Transverse colon (tissue), 4 donors: ENCODE data around the gene FURIN. TPM values are rescaled to one million over a fixed set of nuclear protein-coding genes. Genes with fewer than 3 reads are reported as not detected.
A peak's percentile ranks its signal among the peaks of the same experiment; 100 is the strongest.

ENCODE experiments used
- DNase-seq: peaks from one replicate; pipeline ENCODE4 v3.0.0-alpha.2; 2019
- H3K27ac ChIP-seq, 4 donors: fragments of 200-600 bp; sonication (generic); 2 replicates each; pipeline ENCODE4 v1.5.1; 2016 to 2018; ENCODE audit warnings: inconsistent platforms in 4 of 4
- H3K27me3 ChIP-seq: fragments of 200-600 bp; sonication (generic); 2 replicates; pipeline ENCODE4 v1.5.1; 2017; ENCODE audit warnings: inconsistent platforms
- H3K36me3 ChIP-seq, 4 donors: fragments of 200-600 bp; sonication (generic); 2 replicates each; pipeline ENCODE4 v1.5.1; 2017 to 2019; ENCODE audit warnings: inconsistent platforms in 4 of 4
- H3K4me1 ChIP-seq, 4 donors: fragments of 200-600 bp; sonication (generic); 2 replicates each; pipeline ENCODE4 v1.5.1; 2017 to 2020; ENCODE audit warnings: inconsistent platforms in 4 of 4
- H3K4me3 ChIP-seq, 4 donors: fragments of 200-600 bp; sonication (generic); 1 replicate in 1 of 4; 2 replicates in 3 of 4; pipeline versions ENCODE4 v1.5.1 to v1.6.1; 2017 to 2019; ENCODE audit warnings: inconsistent platforms in 4 of 4
- H3K9me3 ChIP-seq, 2 donors: fragments of 200-600 bp; sonication (generic); 2 replicates each; pipeline ENCODE4 v1.5.1; 2017 to 2019; ENCODE audit warnings: inconsistent platforms in 2 of 2
- CTCF ChIP-seq, 5 experiments: fragments of 200-600 bp in 3 of 5; fragments of 450-650 bp in 2 of 5; sonication (generic) in 3 of 5; IDR thresholded peaks; 1 replicate in 2 of 5; 2 replicates in 3 of 5; pipeline ENCODE4 v1.5.1; 2016 to 2017; ENCODE audit warnings: antibody characterized with exemption in 5 of 5, inconsistent platforms in 3 of 5, mild to moderate bottlenecking in 2 of 5, moderate library complexity in 1 of 5
- EP300 ChIP-seq: sonication (generic); formaldehyde crosslinking; IDR thresholded peaks from one replicate; pipeline ENCODE4 v1.6.1; 2017; ENCODE audit warnings: antibody characterized with exemption, low read depth
- POLR2A ChIP-seq: fragments of 450-650 bp; IDR thresholded peaks from one replicate; pipeline ENCODE4 v1.6.1; 2016; ENCODE audit warnings: antibody characterized with exemption, mild to moderate bottlenecking, moderate library complexity
- POLR2AphosphoS5 ChIP-seq, 3 donors: sonication (generic); formaldehyde crosslinking; IDR thresholded peaks; one replicate each; pipeline ENCODE4 v1.6.1; 2016; ENCODE audit warnings: antibody characterized with exemption in 3 of 3
- WGBS, 2 donors: methylation state at CpG; one replicate each; pipeline ENCODE4 v1.1.5; 2018; ENCODE audit warnings: low coverage in 1 of 2; 5-methylcytosine and 5-hydroxymethylcytosine counted together
- in situ Hi-C, 4 donors: fragments of 200-750 bp; cut with MboI; loops; one replicate each; pipeline versions ENCODE4 v1.15.0 to v1.15.1; 2017; ENCODE audit warnings: low sequenced_read_pairs in 3 of 4, low pct_ligation_motif_present in 1 of 4, low pct_unique_long_range_greater_than_20kb in 1 of 4
- intact Hi-C: fragments of 100-400 bp; cut with DNase I; formaldehyde crosslinking; loops from one replicate; pipeline ENCODE4 v1.15.1; 2023; ENCODE audit warnings: low total_unique reads
- total RNA-seq, 4 donors: library from RNA; depleted of rRNA; stranded (reverse); fragments of >200 nt; gene quantifications; one replicate each; pipeline ENCODE4 v1.1.0, GENCODE V29; 2016

Gene FURIN
- total RNA-seq, 4 donors from 2014 or later: 64.6 to 109 (median 80.6) TPM

DNA sequence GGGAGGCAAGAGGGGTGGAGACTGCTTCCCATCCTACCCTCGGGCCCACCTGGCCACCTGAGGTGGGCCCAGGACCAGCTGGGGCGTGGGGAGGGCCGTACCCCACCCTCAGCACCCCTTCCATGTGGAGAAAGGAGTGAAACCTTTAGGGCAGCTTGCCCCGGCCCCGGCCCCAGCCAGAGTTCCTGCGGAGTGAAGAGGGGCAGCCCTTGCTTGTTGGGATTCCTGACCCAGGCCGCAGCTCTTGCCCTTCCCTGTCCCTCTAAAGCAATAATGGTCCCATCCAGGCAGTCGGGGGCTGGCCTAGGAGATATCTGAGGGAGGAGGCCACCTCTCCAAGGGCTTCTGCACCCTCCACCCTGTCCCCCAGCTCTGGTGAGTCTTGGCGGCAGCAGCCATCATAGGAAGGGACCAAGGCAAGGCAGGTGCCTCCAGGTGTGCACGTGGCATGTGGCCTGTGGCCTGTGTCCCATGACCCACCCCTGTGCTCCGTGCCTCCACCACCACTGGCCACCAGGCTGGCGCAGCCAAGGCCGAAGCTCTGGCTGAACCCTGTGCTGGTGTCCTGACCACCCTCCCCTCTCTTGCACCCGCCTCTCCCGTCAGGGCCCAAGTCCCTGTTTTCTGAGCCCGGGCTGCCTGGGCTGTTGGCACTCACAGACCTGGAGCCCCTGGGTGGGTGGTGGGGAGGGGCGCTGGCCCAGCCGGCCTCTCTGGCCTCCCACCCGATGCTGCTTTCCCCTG lies 13.8 kb downstream of the FURIN start:
- Histone ChIP-seq H3K9me3 (no peaks in the 10 kb centered on the region), H3K36me3 (peaks cover 0 to 26% (median 12%) of the 10 kb centered on the region in 4 donors), H3K4me3 (no peak overlapping the region), H3K27ac (no peak overlapping the region), H3K4me1 (peaks cover 6 to 35% (median 23%) of the 10 kb centered on the region in 4 donors), H3K27me3 (no peaks in the 10 kb centered on the region)
- TF ChIP-seq EP300 (no peak), POLR2AphosphoS5 (IDR thresholded peaks at IDR 0.05) (peak in 2 of 3 donors; percentile 8 to 12)
- in situ Hi-C loops: loop anchor here in 3 of 4 donors (10.0 to 25.0 kb wide), 3 partner anchors 220 to 570 kb away; no protein-coding TSS in a partner anchor
- WGBS, 2 donors: 87% methylated on average over 16 of the region's 19 CpGs; no CpG with 5 or more reads in 1 of the 2 donors
- intact Hi-C loops: loop anchor here (10.0 kb wide), 1 partner anchor 167 kb away; the partner anchor contains the start of gene BLM
- no peak for DNase-seq

GRCh38 chr15:90882781-90883525 lies 14.6 kb downstream of the FURIN start:
- intact Hi-C loops: loop anchor here (10.0 kb wide), 1 partner anchor 168 kb away; the partner anchor contains the start of gene BLM

DNA sequence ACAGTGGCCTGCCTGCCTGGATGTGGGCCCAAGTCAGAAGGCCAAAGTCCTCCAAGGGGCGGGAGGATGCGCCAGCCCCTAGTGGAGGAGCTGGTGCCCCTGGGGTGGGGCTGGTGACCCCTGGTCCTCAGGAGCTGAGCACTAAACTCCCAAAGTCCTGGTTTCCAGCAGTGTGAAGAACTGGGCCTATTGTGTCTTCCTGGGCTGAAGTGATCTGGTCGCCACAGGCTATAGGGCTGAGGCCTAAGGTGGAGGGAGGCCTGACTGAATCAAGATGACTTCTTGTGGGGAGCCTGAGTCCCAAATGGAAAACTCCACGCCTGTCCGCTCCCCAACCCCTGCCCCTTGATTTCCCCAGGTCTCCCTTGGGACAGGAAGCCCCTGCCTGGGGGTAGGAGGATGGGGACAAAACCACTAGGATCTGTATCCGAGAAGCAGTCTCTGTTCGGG lies 15.2 kb downstream of the FURIN start:
- Histone ChIP-seq H3K27ac (peak overlapping the region; percentile 86 to 92 (median 90)), H3K27me3 (no peaks in the 10 kb centered on the region), H3K4me1 (peaks cover 6 to 35% (median 23%) of the 10 kb centered on the region in 4 donors), H3K36me3 (peaks cover 0 to 16% (median 6%) of the 10 kb centered on the region in 4 donors), H3K9me3 (no peaks in the 10 kb centered on the region), H3K4me3 (peak overlapping the region in 3 of 4 donors; percentile 48 to 56 (median 51))
- intact Hi-C loops: loop anchor here (10.0 kb wide), 1 partner anchor 169 kb away; the partner anchor contains the start of gene BLM
- in situ Hi-C loops: loop anchor here in 3 of 4 donors (10.0 to 25.0 kb wide), 3 partner anchors 221 to 571 kb away; no protein-coding TSS in a partner anchor
- no peak for DNase-seq
- 61 to 62% methylated on average over 2 to 7 of the region's 7 CpGs for WGBS, 2 donors
- TF ChIP-seq POLR2A: no peak
- peak in 1 of 3 donors; percentile 39 for TF ChIP-seq POLR2AphosphoS5 (IDR thresholded peaks at IDR 0.05)
- TF ChIP-seq CTCF (IDR thresholded peaks at IDR 0.05): no peak
- TF ChIP-seq EP300: no peak

More at GRCh38 chr15:90882781-90883525, 14.6 kb downstream of the FURIN start:
- peak overlapping the region; percentile 86 to 92 (median 90) for H3K27ac ChIP-seq
- TF ChIP-seq POLR2A (no peak), POLR2AphosphoS5 (IDR thresholded peaks at IDR 0.05) (no peak), EP300 (no peak), CTCF (IDR thresholded peaks at IDR 0.05) (no peak)
- in situ Hi-C loops: loop anchor here in 3 of 4 donors (10.0 to 25.0 kb wide), 3 partner anchors 221 to 571 kb away; no protein-coding TSS in a partner anchor
- no peaks in the 10 kb centered on the region for H3K27me3 ChIP-seq
- H3K4me3 ChIP-seq: no peak overlapping the region
- peaks cover 6 to 35% (median 23%) of the 10 kb centered on the region in 4 donors for H3K4me1 ChIP-seq
- H3K36me3 ChIP-seq: peaks cover 0 to 19% (median 8%) of the 10 kb centered on the region in 4 donors
- DNase-seq: no peak
- 63 to 69% methylated on average over 2 to 13 of the region's 13 CpGs for WGBS, 2 donors
- H3K9me3 ChIP-seq: no peaks in the 10 kb centered on the region

DNA sequence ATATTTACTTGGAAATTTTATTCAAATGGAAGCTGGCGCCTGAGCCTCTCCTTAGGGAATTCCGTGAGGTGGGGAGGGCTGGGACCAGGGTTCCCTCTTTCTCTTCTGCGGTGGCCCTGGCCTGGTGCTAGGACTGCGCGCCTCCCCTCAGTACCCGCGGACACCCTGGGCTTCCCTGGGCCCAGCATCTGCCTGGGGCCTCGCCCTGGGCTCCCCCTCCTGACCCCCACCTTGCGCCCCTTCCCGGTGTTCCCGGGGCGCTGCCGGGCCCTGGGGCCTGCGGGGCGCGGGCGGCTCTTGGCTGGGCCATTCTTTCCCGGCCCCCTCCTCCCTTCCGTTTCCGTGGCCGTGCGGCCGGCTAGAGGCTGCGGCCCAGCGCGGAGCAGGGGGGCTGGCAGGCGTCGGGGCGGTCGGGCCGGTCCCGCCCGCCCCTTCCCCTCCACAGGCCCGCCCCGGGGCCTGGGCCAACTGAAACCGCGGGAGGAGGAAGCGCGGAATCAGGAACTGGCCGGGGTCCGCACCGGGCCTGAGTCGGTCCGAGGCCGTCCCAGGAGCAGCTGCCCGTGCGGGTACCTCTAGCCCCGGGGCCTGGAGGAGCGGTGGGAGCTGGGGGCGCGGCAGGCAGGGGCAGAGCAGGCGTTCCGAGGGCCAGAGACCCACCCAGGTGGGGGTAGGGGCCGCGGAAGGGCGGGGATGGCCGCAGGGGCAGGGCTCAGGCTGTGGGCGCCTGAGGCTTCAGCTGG lies 15.8 kb downstream of the FURIN start, which contains the start of gene FES:
Gene FES, plus strand, starts transcription at position 529 of the 743 bp plus-strand sequence. CDS start 542 bp downstream, outside the sequence.
- Histone ChIP-seq H3K36me3 (peaks cover 0 to 11% (median 3%) of the 10 kb centered on the region in 4 donors), H3K4me3 (peak within 1 kb of the TSS; percentile 36 to 56 (median 50)), H3K9me3 (no peaks in the 10 kb centered on the region), H3K27ac (peak within 1 kb of the TSS; percentile 86 to 92 (median 90)), H3K27me3 (no peaks in the 10 kb centered on the region), H3K4me1 (peaks cover 6 to 35% (median 23%) of the 10 kb centered on the region in 4 donors)
- peak; percentile 64 for DNase-seq
- 10% methylated on average over 38 of the region's 58 CpGs; no CpG with 5 or more reads in 1 of the 2 donors for WGBS, 2 donors
- in situ Hi-C loops: loop anchor here in 3 of 4 donors (10.0 to 25.0 kb wide), 3 partner anchors 222 to 572 kb away; no protein-coding TSS in a partner anchor
- TF ChIP-seq POLR2AphosphoS5 (IDR thresholded peaks at IDR 0.05) (peak; percentile 31 to 47 (median 39)), CTCF (IDR thresholded peaks at IDR 0.05) (no peak), POLR2A (peak; percentile 51)
- intact Hi-C loops: loop anchor here (10.0 kb wide), 1 partner anchor 169 kb away; the partner anchor contains the start of gene BLM
